ENCODE measurements around the gene ALOX15B. TPM values are rescaled to one million over a fixed set of nuclear protein-coding genes. Genes with fewer than 3 reads are reported as not detected.

Gene ALOX15B
- total and polyA plus RNA-seq, 2 of the 13 experiments (the other 11 are each of a cell fraction or from before 2014, with no cell fraction given), result not detected

DNA sequence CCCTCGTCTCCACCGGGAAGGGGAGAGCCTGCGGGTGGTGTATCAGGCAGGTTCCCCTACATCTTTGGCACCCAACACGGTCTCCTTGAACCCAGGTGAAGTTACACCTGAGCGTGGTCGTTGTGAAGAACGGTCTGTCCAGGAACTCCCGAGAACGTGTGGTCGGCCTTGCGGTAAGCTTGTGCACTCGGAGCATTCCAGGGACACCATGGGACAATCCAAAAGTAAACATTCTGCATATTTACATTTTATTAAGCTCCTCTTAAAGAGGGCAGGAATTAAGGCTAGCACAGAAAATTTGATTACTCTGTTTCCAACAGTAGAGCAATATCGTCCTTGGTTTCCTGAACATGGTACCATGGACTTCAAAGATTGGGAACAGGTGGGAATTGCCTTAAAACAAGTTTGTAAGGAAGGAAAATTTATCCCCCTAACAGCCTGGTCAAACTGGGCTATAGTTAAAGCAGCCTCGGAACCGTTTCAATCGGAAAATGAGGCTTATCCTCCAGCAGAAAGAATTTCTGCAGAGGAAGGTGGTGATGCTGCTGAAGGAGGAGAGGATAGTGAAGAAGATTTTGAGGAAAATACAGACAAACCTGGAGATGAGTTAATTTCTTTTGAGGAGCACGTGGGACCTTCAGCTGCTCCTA, 18.2 kb downstream of the ALOX15B start (continued):
- TF ChIP-seq, protein P1, sequence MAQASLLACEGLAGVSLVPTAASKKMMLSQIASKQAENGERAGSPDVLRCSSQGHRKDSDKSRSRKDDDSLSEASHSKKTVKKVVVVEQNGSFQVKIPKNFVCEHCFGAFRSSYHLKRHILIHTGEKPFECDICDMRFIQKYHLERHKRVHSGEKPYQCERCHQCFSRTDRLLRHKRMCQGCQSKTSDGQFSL (CRISPR knock-in tag; IDR thresholded peaks at IDR 0.05), result no peak
- TF ChIP-seq FOXM1 (CRISPR knock-in tag; IDR thresholded peaks at IDR 0.05) (0 out of 2 replicates have a peak, but pooled peaks have one; percentile 34), SAFB2 (CRISPR knock-in tag; IDR thresholded peaks at IDR 0.05; ENCODE audit: borderline replicate concordance, low read depth) (0 out of 2 replicates have a peak, but pooled peaks have one; percentile 4), POLR2AphosphoS5 (IDR thresholded peaks at IDR 0.05; ENCODE audit: low read depth, low read length) (peak; percentile 67), BHLHE40 (IDR thresholded peaks at IDR 0.05; ENCODE audit: low read length) (peak; percentile 11; the same call in 1 of the 2 replicates), ZMYM4 (CRISPR knock-in tag; IDR thresholded peaks at IDR 0.05) (no peak), ZNF33A (CRISPR knock-in tag; IDR thresholded peaks at IDR 0.05; ENCODE audit: borderline replicate concordance) (0 out of 2 replicates have a peak, but pooled peaks have one; percentile 21), ZNF354B (CRISPR knock-in tag; IDR thresholded peaks at IDR 0.05) (no peak), SPEN (CRISPR knock-in tag; IDR thresholded peaks at IDR 0.05; ENCODE audit: low read depth) (no peak), ZNF83 (CRISPR knock-in tag; IDR thresholded peaks at IDR 0.05; ENCODE audit: borderline replicate concordance) (no peak), ZNF136 (CRISPR knock-in tag; IDR thresholded peaks at IDR 0.05; ENCODE audit: low read depth) (no peak), FOXA1 (IDR thresholded peaks at IDR 0.05) (no peak), FOXA1 (CRISPR knock-in tag; IDR thresholded peaks at IDR 0.05) (peak; percentile 85), HIVEP1 (CRISPR knock-in tag; IDR thresholded peaks at IDR 0.05) (peak; percentile 21; the same call in 1 of the 2 replicates), PHF5A (CRISPR knock-in tag; IDR thresholded peaks at IDR 0.05; ENCODE audit: low read depth, unreplicated experiment) (peak; percentile 5), KAT7 (CRISPR knock-in tag; IDR thresholded peaks at IDR 0.05; ENCODE audit: borderline replicate concordance) (peak; percentile 31; the same call in 1 of the 2 replicates), ZNF841 (CRISPR knock-in tag; IDR thresholded peaks at IDR 0.05; ENCODE audit: borderline replicate concordance) (0 out of 2 replicates have a peak, but pooled peaks have one; percentile 12), TMF1 (CRISPR knock-in tag; IDR thresholded peaks at IDR 0.05; ENCODE audit: low read depth) (peak; percentile 85), RBM22 (optimal IDR thresholded peaks at IDR 0.05; ENCODE audit: low read length) (peak; percentile 75), MAZ (IDR thresholded peaks at IDR 0.05; ENCODE audit: borderline replicate concordance, low read depth, low read length) (no peak; the same call in 1 of the 2 replicates), MAZ (CRISPR knock-in tag; IDR thresholded peaks at IDR 0.05; ENCODE audit: low read depth) (peak; percentile 11; the same call in 1 of the 2 replicates), ZNF230 (CRISPR knock-in tag; IDR thresholded peaks at IDR 0.05) (peak; percentile 66; the same call in 1 of the 2 replicates), RCOR2 (CRISPR knock-in tag; IDR thresholded peaks at IDR 0.05) (no peak), GTF3A (CRISPR knock-in tag; conservative IDR thresholded peaks at IDR 0.05) (no peak), ZNF713 (CRISPR knock-in tag; IDR thresholded peaks at IDR 0.05) (no peak), ZBTB38 (CRISPR knock-in tag; IDR thresholded peaks at IDR 0.05) (no peak), HNRNPLL (IDR thresholded peaks at IDR 0.05; ENCODE audit: low read depth, low read length, poor library complexity, severe bottlenecking) (no peak), SAP130 (CRISPR knock-in tag; IDR thresholded peaks at IDR 0.05; ENCODE audit: low read depth) (no peak; the same call in 1 of the 2 replicates)
- TF ChIP-seq, protein P2, sequence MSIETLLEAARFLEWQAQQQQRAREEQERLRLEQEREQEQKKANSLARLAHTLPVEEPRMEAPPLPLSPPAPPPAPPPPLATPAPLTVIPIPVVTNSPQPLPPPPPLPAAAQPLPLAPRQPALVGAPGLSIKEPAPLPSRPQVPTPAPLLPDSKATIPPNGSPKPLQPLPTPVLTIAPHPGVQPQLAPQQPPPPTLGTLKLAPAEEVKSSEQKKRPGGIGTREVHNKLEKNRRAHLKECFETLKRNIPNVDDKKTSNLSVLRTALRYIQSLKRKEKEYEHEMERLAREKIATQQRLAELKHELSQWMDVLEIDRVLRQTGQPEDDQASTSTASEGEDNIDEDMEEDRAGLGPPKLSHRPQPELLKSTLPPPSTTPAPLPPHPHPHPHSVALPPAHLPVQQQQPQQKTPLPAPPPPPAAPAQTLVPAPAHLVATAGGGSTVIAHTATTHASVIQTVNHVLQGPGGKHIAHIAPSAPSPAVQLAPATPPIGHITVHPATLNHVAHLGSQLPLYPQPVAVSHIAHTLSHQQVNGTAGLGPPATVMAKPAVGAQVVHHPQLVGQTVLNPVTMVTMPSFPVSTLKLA (IDR thresholded peaks at IDR 0.05), result no peak
- TF ChIP-seq, protein P3, sequence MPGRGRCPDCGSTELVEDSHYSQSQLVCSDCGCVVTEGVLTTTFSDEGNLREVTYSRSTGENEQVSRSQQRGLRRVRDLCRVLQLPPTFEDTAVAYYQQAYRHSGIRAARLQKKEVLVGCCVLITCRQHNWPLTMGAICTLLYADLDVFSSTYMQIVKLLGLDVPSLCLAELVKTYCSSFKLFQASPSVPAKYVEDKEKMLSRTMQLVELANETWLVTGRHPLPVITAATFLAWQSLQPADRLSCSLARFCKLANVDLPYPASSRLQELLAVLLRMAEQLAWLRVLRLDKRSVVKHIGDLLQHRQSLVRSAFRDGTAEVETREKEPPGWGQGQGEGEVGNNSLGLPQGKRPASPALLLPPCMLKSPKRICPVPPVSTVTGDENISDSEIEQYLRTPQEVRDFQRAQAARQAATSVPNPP (CRISPR knock-in tag; IDR thresholded peaks at IDR 0.05), result no peak; the same call in 1 of the 2 replicates
